ENCODE measurements around the gene TMEM132D. TPM values are rescaled to one million over a fixed set of nuclear protein-coding genes. Genes with fewer than 3 reads are reported as not detected.

TMEM132D gene
- total RNA-seq, 1 experiment from 2014 or later: not detected

DNA sequence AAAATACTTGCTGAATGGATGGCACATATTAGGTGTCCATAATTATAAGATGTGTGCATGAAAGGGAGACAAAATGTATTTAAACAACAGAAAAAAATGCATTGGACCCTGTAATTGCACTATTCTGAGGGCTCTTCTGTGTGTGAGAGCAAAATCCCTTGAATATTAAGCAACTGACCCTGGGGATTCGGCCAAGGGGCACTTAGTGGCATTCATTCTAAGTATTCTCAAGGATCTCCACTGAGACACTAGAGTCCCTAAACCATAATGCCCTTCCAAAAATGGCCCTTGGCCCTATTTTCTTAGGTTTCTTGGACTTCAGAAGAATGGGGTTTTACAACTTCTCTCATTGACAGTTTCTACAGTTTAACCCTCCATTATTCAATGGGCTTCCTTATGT is 662.0 kb downstream of the TMEM132D start:
- intact Hi-C loops (cut with micrococcal nuclease; ENCODE audit: unreplicated experiment): no loop called here
- TF ChIP-seq EZH2 (IDR thresholded peaks at IDR 0.05; ENCODE audit: borderline replicate concordance, low read depth, low read length, poor library complexity, severe bottlenecking): no peak
- TF ChIP-seq, protein P1, sequence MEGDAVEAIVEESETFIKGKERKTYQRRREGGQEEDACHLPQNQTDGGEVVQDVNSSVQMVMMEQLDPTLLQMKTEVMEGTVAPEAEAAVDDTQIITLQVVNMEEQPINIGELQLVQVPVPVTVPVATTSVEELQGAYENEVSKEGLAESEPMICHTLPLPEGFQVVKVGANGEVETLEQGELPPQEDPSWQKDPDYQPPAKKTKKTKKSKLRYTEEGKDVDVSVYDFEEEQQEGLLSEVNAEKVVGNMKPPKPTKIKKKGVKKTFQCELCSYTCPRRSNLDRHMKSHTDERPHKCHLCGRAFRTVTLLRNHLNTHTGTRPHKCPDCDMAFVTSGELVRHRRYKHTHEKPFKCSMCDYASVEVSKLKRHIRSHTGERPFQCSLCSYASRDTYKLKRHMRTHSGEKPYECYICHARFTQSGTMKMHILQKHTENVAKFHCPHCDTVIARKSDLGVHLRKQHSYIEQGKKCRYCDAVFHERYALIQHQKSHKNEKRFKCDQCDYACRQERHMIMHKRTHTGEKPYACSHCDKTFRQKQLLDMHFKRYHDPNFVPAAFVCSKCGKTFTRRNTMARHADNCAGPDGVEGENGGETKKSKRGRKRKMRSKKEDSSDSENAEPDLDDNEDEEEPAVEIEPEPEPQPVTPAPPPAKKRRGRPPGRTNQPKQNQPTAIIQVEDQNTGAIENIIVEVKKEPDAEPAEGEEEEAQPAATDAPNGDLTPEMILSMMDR (conservative IDR thresholded peaks at IDR 0.05; ENCODE audit: low read depth, low read length): no peak
- CTCF ChIA-PET: no interaction called here
- Histone ChIP-seq H3K27ac (ENCODE audit: low read depth, low read length, poor library complexity, severe bottlenecking) (no peak overlapping the region), H3K4me3 (ENCODE audit: low read depth, low read length, poor library complexity, severe bottlenecking) (no peak overlapping the region), H3K9me3 (ENCODE audit: low read depth, low read length, poor library complexity, severe bottlenecking) (peaks cover 21% of the 10 kb centered on the region), H3K4me1 (ENCODE audit: insufficient read depth, low read length, poor library complexity, severe bottlenecking) (no peaks in the 10 kb centered on the region), H3K36me3 (ENCODE audit: insufficient read depth, low read length, poor library complexity, severe bottlenecking) (no peaks in the 10 kb centered on the region), H3K27me3 (replicated peaks; ENCODE audit: insufficient read depth, low read depth, low read length, poor library complexity) (no peaks in the 10 kb centered on the region)
- POLR2A ChIA-PET (ENCODE audit: low non-redundant PET): no interaction called here
- no peak for DNase-seq (ENCODE audit: low spot score)
- BruUV-seq (replicated peaks): no TSS peak

DNA sequence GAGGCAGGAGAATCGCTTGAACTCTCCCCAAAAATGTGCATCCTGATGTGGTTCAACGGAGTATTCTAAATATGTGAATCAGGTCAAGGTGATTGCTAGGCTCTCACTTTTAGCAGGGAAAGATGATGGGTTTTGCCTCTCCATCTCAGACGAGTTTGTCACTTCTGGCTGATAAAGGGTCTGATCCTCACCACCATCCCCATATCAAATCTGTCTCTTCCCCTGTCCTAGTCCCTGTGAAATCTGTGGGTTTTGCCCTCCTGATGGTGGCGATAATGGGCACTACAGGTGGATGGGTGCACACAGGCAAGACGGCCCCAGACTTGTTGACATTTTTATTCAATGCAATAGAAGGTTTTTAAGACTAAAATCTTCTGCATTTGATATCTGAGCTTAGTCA is 665.9 kb downstream of the TMEM132D start:
- Histone ChIP-seq H3K36me3 (ENCODE audit: insufficient read depth, low read length, poor library complexity, severe bottlenecking) (no peaks in the 10 kb centered on the region), H3K4me3 (ENCODE audit: low read depth, low read length, poor library complexity, severe bottlenecking) (no peak overlapping the region), H3K27me3 (replicated peaks; ENCODE audit: insufficient read depth, low read depth, low read length, poor library complexity) (no peaks in the 10 kb centered on the region), H3K9me3 (ENCODE audit: low read depth, low read length, poor library complexity, severe bottlenecking) (peaks cover 20% of the 10 kb centered on the region), H3K4me1 (ENCODE audit: insufficient read depth, low read length, poor library complexity, severe bottlenecking) (no peaks in the 10 kb centered on the region), H3K27ac (ENCODE audit: low read depth, low read length, poor library complexity, severe bottlenecking) (no peak overlapping the region)
- intact Hi-C loops (cut with micrococcal nuclease; ENCODE audit: unreplicated experiment): no loop called here
- TF ChIP-seq, protein P1 (conservative IDR thresholded peaks at IDR 0.05; ENCODE audit: low read depth, low read length): no peak
- TF ChIP-seq EZH2 (IDR thresholded peaks at IDR 0.05; ENCODE audit: borderline replicate concordance, low read depth, low read length, poor library complexity, severe bottlenecking): no peak
- no TSS peak for BruUV-seq (replicated peaks)
- DNase-seq (ENCODE audit: low spot score): no peak
- ChIA-PET CTCF (no interaction called here), POLR2A (ENCODE audit: low non-redundant PET) (no interaction called here)

DNA sequence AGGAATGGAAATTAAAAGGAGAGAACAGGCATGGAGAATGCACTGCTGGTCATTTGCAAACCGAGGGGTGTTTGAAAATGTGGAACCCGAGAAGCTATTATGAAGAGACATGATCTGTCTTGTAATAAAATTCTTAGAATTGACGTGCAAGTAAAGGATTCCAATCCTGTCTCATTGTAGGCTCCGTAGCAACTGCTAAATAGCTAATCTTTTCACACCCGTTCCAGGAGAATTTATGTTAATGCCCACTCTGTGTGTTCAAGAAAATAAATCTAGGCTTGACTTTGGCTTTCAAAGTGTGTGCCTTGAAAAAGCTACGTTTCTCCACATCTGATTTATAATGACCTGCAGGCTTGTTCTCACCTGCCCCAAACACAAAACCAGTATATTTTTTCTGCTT is 669.6 kb downstream of the TMEM132D start:
- BruUV-seq (replicated peaks): no TSS peak
- Histone ChIP-seq H3K27me3 (replicated peaks; ENCODE audit: insufficient read depth, low read depth, low read length, poor library complexity) (no peaks in the 10 kb centered on the region), H3K9me3 (ENCODE audit: low read depth, low read length, poor library complexity, severe bottlenecking) (peaks cover 26% of the 10 kb centered on the region), H3K27ac (ENCODE audit: low read depth, low read length, poor library complexity, severe bottlenecking) (no peak overlapping the region), H3K4me1 (ENCODE audit: insufficient read depth, low read length, poor library complexity, severe bottlenecking) (no peaks in the 10 kb centered on the region), H3K4me3 (ENCODE audit: low read depth, low read length, poor library complexity, severe bottlenecking) (no peak overlapping the region), H3K36me3 (ENCODE audit: insufficient read depth, low read length, poor library complexity, severe bottlenecking) (no peaks in the 10 kb centered on the region)
- intact Hi-C loops (cut with micrococcal nuclease; ENCODE audit: unreplicated experiment): no loop called here
- CTCF ChIA-PET: no interaction called here
- DNase-seq (ENCODE audit: low spot score): no peak
- POLR2A ChIA-PET (ENCODE audit: low non-redundant PET): no interaction called here
- TF ChIP-seq, protein P1 (conservative IDR thresholded peaks at IDR 0.05; ENCODE audit: low read depth, low read length): no peak
- TF ChIP-seq EZH2 (IDR thresholded peaks at IDR 0.05; ENCODE audit: borderline replicate concordance, low read depth, low read length, poor library complexity, severe bottlenecking): no peak
